ENCODE measurements around the gene KY.

DNA sequence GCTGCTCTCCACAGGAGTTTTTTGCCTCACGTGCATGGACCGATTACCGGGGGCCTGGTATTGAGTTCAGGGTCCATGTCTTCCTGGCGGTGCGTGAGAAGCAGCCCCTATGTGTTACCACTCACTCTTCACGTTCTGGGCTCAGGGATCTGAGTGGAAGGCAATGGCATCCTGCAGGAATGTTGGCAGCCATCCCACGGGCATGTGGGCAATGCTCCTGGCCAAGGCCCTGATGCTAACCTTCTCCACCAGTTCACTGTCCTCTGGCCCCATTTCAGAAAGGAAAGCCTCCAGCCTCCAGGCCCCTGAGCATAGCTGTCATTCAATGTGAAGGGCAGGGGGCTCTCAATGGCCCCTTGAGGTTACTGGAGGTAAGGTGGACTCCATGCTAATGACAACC, 43.0 kb upstream of the KY start:
- no peak for TF ChIP-seq CTCF (IDR thresholded peaks at IDR 0.05)
- no peak for TF ChIP-seq POLR2A (IDR thresholded peaks at IDR 0.05)
